ENCODE results near the gene SLC17A3.
A peak's percentile ranks its signal among the peaks of the same experiment; 100 is the strongest.

SLC17A3 gene

DNA sequence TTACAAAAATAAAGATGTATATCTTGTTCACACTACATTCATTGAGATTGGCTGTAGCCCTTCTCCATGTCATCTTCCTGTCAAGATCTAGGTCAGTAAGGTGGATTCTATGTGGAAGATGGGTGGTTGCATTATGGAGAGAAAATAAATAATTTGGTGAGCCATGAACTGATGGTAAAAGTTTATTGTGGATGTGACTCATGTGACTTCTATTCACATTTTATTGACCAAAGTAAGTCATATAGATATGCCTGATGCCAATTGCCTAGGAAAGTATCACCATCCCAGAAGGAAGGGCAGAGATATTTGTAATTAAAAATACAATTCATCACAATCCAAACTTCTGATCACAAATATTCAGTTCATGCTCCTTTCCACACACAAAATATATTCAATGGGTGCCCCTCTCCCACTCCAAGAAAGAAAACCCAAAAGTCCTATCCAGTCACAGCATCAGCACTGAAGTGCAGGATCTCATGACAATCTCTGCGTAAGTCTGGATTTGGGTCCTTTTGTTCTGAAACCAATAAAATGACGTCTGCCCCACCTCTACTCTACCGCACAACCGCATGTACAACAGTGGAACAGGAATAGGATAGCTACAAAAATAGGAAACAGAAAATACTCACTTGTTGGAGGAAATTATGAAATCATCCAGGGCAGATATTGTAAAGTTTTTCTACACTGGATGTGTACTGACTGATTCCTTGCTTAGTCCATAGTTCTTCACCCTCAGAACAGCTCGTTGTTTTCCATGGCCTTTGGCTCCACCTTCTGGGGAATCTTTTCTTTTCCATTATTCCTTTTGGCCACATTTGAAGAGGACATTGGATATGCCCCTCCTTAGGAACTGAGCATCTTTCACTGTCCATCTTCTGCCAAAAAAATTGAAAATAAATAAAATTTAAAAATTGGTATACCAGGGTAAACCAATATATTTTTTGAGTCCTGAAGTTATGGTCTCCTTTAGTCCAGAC is 16.1 kb upstream of the SLC17A3 start:
- no peak for DNase-seq (ENCODE audit: low read depth, low spot score)
- no peak overlapping the region for H3K4me3 ChIP-seq (ENCODE audit: low read length)
- no peaks in the 10 kb centered on the region; the same call in 1 of the 2 replicates for H3K27me3 ChIP-seq (ENCODE audit: control insufficient read depth, insufficient read depth, low read length)
- no peak overlapping the region for H3K27ac ChIP-seq (ENCODE audit: low read length)
- no CpG with 5 or more reads among the region's 5 CpGs for WGBS (ENCODE audit: insufficient coverage, insufficient read length)
- H3K4me1 ChIP-seq (ENCODE audit: control insufficient read depth, insufficient read depth, low read length): no peaks in the 10 kb centered on the region
- H3K9me3 ChIP-seq (ENCODE audit: control insufficient read depth, insufficient read depth, low read length): no peaks in the 10 kb centered on the region
- H3K36me3 ChIP-seq (ENCODE audit: control insufficient read depth, insufficient read depth, low read length): no peaks in the 10 kb centered on the region

DNA sequence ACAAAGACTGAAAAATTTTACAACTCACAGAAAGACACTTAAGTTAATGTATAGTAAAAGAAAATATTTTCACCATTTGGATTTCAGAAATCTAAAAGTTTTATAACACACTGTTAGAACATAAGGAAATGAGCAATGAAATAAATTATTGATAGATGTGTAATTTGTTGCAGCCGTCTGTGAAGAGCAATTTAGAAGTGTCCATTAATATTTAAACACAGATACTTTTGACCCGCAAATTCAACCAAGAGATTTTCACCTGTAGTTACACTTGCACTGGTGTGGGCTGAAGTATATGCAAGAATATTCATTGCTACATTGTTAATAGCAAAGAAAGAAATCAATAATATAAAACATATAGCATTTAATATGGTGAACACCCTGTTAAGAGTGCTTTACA is 14.6 kb upstream of the SLC17A3 start:
- Histone ChIP-seq H3K4me1 (ENCODE audit: control insufficient read depth, insufficient read depth, low read length) (no peaks in the 10 kb centered on the region), H3K36me3 (ENCODE audit: control insufficient read depth, insufficient read depth, low read length) (no peaks in the 10 kb centered on the region), H3K9me3 (ENCODE audit: control insufficient read depth, insufficient read depth, low read length) (no peaks in the 10 kb centered on the region), H3K4me3 (ENCODE audit: low read length) (no peak overlapping the region), H3K27me3 (ENCODE audit: control insufficient read depth, insufficient read depth, low read length) (no peaks in the 10 kb centered on the region; the same call in 1 of the 2 replicates), H3K27ac (ENCODE audit: low read length) (no peak overlapping the region)
- no peak for DNase-seq (ENCODE audit: low read depth, low spot score)
- WGBS (ENCODE audit: insufficient coverage, insufficient read length): no CpG with 5 or more reads among the region's 2 CpGs

DNA sequence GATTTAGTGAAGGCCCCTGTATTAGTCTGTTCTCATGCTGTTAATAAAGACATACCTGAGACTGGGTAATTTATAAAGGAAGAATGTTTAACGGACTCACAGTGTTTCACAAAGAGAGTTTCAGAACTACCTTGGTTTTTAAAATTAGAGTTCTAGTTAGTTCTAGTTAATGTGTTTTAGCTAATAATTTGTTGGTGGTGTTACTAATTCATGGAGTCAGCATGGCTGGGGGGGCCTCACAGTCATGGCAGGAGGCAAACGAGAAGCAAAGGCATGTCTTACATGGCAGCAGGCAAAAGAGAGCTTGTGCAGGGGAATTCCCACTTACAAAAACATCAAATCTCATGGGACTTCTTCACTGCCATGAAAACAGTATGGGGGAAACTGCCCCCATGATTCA is 12.0 kb upstream of the SLC17A3 start:
- H3K9me3 ChIP-seq (ENCODE audit: control insufficient read depth, insufficient read depth, low read length): no peaks in the 10 kb centered on the region
- DNase-seq (ENCODE audit: low read depth, low spot score): no peak
- no CpG with 5 or more reads among the region's 2 CpGs for WGBS (ENCODE audit: insufficient coverage, insufficient read length)
- no peaks in the 10 kb centered on the region for H3K36me3 ChIP-seq (ENCODE audit: control insufficient read depth, insufficient read depth, low read length)
- H3K27me3 ChIP-seq (ENCODE audit: control insufficient read depth, insufficient read depth, low read length): no peaks in the 10 kb centered on the region
- H3K4me1 ChIP-seq (ENCODE audit: control insufficient read depth, insufficient read depth, low read length): no peaks in the 10 kb centered on the region
- H3K27ac ChIP-seq (ENCODE audit: low read length): no peak overlapping the region
- H3K4me3 ChIP-seq (ENCODE audit: low read length): no peak overlapping the region

DNA sequence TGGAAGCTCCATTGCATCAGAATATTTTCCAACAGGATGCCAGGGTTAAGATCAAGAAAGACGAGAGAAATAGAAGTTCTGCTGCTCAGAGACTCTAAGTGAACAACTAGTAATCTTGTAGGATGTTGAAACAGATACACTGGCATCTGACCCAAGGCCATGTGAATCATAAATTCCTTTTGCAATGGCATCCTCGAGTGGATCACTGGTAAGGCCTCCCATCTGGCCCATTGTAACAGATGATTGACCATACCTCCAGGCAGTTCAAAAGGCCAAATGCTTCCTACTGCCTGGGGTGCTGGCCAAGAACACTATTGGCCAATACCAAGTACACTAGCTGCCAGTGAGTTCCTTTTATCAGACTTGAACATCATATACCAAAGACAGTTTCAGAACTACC is 9.9 kb upstream of the SLC17A3 start:
- no CpG with 5 or more reads among the region's 2 CpGs for WGBS (ENCODE audit: insufficient coverage, insufficient read length)
- no peaks in the 10 kb centered on the region for H3K4me1 ChIP-seq (ENCODE audit: control insufficient read depth, insufficient read depth, low read length)
- no peak overlapping the region for H3K27ac ChIP-seq (ENCODE audit: low read length)
- H3K27me3 ChIP-seq (ENCODE audit: control insufficient read depth, insufficient read depth, low read length): no peaks in the 10 kb centered on the region
- no peak overlapping the region for H3K4me3 ChIP-seq (ENCODE audit: low read length)
- no peaks in the 10 kb centered on the region for H3K36me3 ChIP-seq (ENCODE audit: control insufficient read depth, insufficient read depth, low read length)
- no peak for DNase-seq (ENCODE audit: low read depth, low spot score)
- H3K9me3 ChIP-seq (ENCODE audit: control insufficient read depth, insufficient read depth, low read length): no peaks in the 10 kb centered on the region

DNA sequence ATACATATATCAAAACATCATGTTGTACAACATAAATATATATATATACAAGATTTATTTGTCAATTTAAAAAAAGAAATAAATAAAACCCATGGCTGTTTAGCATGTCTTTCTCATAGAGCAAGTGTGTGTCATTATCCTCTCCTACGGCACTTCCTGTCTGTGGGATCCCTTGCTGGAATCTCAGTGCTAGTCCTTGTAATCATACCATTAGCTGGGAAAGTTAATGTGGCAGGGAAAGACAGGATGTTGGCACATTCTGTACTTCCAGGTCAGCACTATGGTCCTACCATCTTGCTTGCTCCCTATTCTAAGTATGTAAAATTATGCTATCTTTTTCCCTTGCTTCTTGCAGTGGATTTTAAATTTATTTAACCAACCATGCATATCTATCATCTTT is 9.5 kb upstream of the SLC17A3 start:
- WGBS (ENCODE audit: insufficient coverage, insufficient read length): no CpG with 5 or more reads among the region's 1 CpG
- no peak for DNase-seq (ENCODE audit: low read depth, low spot score)
- Histone ChIP-seq H3K27ac (ENCODE audit: low read length) (no peak overlapping the region), H3K4me1 (ENCODE audit: control insufficient read depth, insufficient read depth, low read length) (no peaks in the 10 kb centered on the region), H3K27me3 (ENCODE audit: control insufficient read depth, insufficient read depth, low read length) (no peaks in the 10 kb centered on the region), H3K4me3 (ENCODE audit: low read length) (no peak overlapping the region), H3K9me3 (ENCODE audit: control insufficient read depth, insufficient read depth, low read length) (no peaks in the 10 kb centered on the region), H3K36me3 (ENCODE audit: control insufficient read depth, insufficient read depth, low read length) (no peaks in the 10 kb centered on the region)

DNA sequence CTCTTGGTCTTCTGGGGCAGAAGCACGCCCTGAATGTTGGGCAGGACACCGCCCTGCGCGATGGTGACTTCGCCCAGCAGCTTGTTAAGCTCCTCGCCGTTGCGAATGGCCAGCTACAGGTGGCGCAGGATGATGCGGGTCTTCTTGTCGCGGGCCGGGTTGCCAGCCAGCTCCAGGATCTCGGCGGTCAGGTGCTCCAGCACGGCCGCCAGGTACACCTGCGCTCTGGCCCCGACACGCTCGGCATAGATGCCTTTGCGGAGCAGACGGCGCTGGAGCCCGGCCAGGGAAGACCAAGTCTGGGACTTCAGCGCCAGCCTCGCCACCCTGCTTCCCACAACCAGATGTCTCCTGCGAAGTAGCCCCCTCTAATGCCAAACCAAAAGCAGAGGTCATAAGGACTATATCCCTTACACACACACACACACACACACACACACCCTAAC is 8.0 kb upstream of the SLC17A3 start:
- DNase-seq (ENCODE audit: low read depth, low spot score): peak; percentile 68
- Histone ChIP-seq H3K4me3 (ENCODE audit: low read length) (peak overlapping the region; percentile 22; the same call in 1 of the 2 replicates), H3K9me3 (ENCODE audit: control insufficient read depth, insufficient read depth, low read length) (no peaks in the 10 kb centered on the region), H3K36me3 (ENCODE audit: control insufficient read depth, insufficient read depth, low read length) (no peaks in the 10 kb centered on the region), H3K27ac (ENCODE audit: low read length) (no peak overlapping the region), H3K27me3 (ENCODE audit: control insufficient read depth, insufficient read depth, low read length) (no peaks in the 10 kb centered on the region), H3K4me1 (ENCODE audit: control insufficient read depth, insufficient read depth, low read length) (no peaks in the 10 kb centered on the region)
- no CpG with 5 or more reads among the region's 28 CpGs for WGBS (ENCODE audit: insufficient coverage, insufficient read length)

DNA sequence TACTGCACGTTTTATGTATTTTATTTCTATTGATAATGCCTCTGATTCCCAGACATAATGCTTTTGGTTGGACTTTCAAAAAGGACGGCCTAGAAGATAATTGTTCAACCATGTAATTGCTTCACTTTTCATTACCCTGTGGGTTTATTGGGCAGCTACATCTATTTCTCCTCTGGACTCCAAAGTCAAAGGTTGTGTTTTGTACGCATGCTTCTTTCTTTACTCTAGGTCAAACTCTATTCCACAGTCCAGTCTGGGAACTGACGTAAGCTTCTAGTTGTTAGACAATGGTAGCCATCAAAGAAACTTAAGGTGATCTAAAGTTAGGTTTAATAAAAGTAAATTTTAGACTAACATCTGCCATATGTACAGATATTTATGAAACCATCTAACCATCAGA is 6.6 kb upstream of the SLC17A3 start:
- Histone ChIP-seq H3K9me3 (ENCODE audit: control insufficient read depth, insufficient read depth, low read length) (no peaks in the 10 kb centered on the region), H3K4me3 (ENCODE audit: low read length) (no peak overlapping the region), H3K27ac (ENCODE audit: low read length) (no peak overlapping the region), H3K36me3 (ENCODE audit: control insufficient read depth, insufficient read depth, low read length) (no peaks in the 10 kb centered on the region), H3K27me3 (ENCODE audit: control insufficient read depth, insufficient read depth, low read length) (no peaks in the 10 kb centered on the region), H3K4me1 (ENCODE audit: control insufficient read depth, insufficient read depth, low read length) (no peaks in the 10 kb centered on the region)
- no peak for DNase-seq (ENCODE audit: low read depth, low spot score)
- no CpG with 5 or more reads among the region's 4 CpGs for WGBS (ENCODE audit: insufficient coverage, insufficient read length)

DNA sequence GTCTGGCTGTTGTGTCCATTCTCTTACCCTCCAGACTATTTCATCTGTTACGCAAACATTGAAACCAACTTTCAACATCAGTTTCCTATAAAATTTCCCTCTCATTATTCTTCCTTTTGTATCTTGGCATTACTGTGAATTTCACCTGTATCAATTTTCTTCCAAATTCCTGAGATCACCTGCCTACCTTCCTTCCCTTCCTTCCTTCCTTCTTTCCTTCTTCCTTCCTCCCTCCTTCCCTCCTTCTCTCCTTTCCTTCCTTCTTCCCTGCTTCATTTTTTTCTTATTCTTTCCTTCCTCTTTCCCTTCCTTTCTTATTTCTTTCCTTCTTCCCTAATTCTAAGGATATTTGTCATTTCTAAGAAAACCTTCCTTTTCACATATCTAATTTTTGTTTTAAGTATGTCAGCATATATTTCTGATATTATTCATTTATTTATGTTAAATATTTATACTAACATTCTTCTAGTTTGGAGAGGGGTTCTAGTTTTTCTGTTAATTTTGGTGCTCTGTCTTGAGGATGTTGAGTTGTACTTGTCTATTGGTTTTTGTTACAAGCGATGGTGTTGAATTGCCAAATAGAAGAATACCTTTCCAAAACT is 4.8 kb upstream of the SLC17A3 start:
- Histone ChIP-seq H3K27me3 (ENCODE audit: control insufficient read depth, insufficient read depth, low read length) (no peaks in the 10 kb centered on the region), H3K36me3 (ENCODE audit: control insufficient read depth, insufficient read depth, low read length) (no peaks in the 10 kb centered on the region), H3K27ac (ENCODE audit: low read length) (no peak overlapping the region), H3K4me1 (ENCODE audit: control insufficient read depth, insufficient read depth, low read length) (no peaks in the 10 kb centered on the region), H3K9me3 (ENCODE audit: control insufficient read depth, insufficient read depth, low read length) (no peaks in the 10 kb centered on the region), H3K4me3 (ENCODE audit: low read length) (no peak overlapping the region)
- WGBS (ENCODE audit: insufficient coverage, insufficient read length): no CpG with 5 or more reads among the region's 2 CpGs
- DNase-seq (ENCODE audit: low read depth, low spot score): no peak

DNA sequence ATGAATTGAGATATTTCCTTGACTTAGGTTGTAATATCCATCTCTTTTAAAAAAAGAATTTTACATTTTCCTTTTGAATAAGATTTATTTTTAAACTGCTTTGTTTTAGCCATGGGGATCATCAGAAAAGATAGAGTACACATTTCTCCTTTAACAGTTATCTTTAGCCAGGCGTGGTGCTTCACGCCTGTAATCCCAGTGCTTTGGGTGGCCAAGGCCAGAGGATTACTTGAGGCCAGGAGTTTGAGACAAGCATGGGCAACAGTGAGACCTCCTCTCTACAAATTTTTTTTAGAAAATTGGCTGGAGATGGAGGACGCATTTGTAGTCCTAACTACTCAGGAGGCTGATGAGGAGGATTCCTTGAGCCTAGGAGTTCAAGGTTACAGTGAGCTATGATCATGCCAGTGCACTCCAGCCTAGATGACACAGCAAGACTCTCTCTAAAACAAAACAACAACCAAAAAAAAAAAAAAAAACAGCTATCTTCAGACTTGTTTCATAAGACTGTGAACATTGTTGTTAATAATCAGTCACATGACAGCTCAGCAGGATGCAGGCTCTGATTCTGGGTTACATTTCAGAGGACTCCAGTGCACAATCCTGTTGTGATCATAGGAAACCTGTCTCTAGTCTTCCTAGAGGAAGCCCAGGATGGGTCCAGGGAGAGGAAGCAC is 2.0 kb upstream of the SLC17A3 start:
- no CpG with 5 or more reads among the region's 3 CpGs for WGBS (ENCODE audit: insufficient coverage, insufficient read length)
- H3K4me1 ChIP-seq (ENCODE audit: control insufficient read depth, insufficient read depth, low read length): no peaks in the 10 kb centered on the region
- H3K27me3 ChIP-seq (ENCODE audit: control insufficient read depth, insufficient read depth, low read length): no peaks in the 10 kb centered on the region
- no peaks in the 10 kb centered on the region for H3K9me3 ChIP-seq (ENCODE audit: control insufficient read depth, insufficient read depth, low read length)
- DNase-seq (ENCODE audit: low read depth, low spot score): no peak
- H3K27ac ChIP-seq (ENCODE audit: low read length): no peak overlapping the region
- H3K4me3 ChIP-seq (ENCODE audit: low read length): no peak overlapping the region
- H3K36me3 ChIP-seq (ENCODE audit: control insufficient read depth, insufficient read depth, low read length): no peaks in the 10 kb centered on the region

DNA sequence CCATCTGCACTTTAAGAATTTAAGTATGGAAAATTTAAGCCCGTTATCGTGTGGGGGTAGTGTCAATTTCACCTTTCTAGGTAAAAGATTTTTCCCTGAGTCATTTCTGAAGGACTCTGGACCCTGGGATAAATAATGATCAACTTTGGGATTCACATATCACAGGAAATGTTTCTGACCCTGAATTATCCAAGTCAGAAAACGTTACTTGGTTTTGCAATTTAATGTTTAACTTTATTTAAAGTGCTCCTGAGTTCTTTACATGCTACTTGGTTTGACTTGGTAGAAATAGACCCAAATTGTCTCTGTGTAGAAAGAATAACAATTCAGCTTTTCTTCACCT is 1.5 kb upstream of the SLC17A3 start:
- Histone ChIP-seq H3K27me3 (ENCODE audit: control insufficient read depth, insufficient read depth, low read length) (no peaks in the 10 kb centered on the region), H3K4me1 (ENCODE audit: control insufficient read depth, insufficient read depth, low read length) (no peaks in the 10 kb centered on the region), H3K4me3 (ENCODE audit: low read length) (no peak overlapping the region), H3K27ac (ENCODE audit: low read length) (no peak overlapping the region), H3K36me3 (ENCODE audit: control insufficient read depth, insufficient read depth, low read length) (no peaks in the 10 kb centered on the region), H3K9me3 (ENCODE audit: control insufficient read depth, insufficient read depth, low read length) (no peaks in the 10 kb centered on the region)
- no peak for DNase-seq (ENCODE audit: low read depth, low spot score)
- no CpG with 5 or more reads among the region's 3 CpGs for WGBS (ENCODE audit: insufficient coverage, insufficient read length)
